Stimulated activated CD8-positive, alpha-beta memory T cell treated with anti-CD3 and anti-CD28 coated beads, Interleukin-12 subunit alpha, Interleukin-12 subunit beta, amount 100 ng/mL, for 24 hours (primary cell): ENCODE results near the gene MLN.

Experiments
- DNase-seq: peaks from one replicate; pipeline ENCODE4 v3.0.0-alpha.2; 2020; ENCODE audit errors: extremely low read depth

Gene MLN

GRCh38 chr6:33752646-33753015 is 51.2 kb downstream of the MLN start:
- DNase-seq: no peak

GRCh38 chr6:33751771-33752645 is 51.8 kb downstream of the MLN start:
- DNase-seq: no peak

- DNase-seq: no peak
These were observed 53.4 kb downstream of the MLN start for GRCh38 chr6:33750244-33750991.

- no peak for DNase-seq
These were observed 54.4 kb downstream of the MLN start for GRCh38 chr6:33749401-33749800.

- no peak for DNase-seq
These were observed 55.0 kb downstream of the MLN start for GRCh38 chr6:33748841-33749240.

- DNase-seq: no peak
These were observed 56.0 kb downstream of the MLN start for GRCh38 chr6:33747823-33748222.

GRCh38 chr6:33746651-33747100 is 57.1 kb downstream of the MLN start, which contains the start of gene IP6K3:
Gene IP6K3, minus strand, starts transcription at chr6:33746905. Its CDS starts 11,429 bp downstream, at chr6:33735476.
- DNase-seq: no peak

- DNase-seq: no peak
These were observed 57.7 kb downstream of the MLN start for GRCh38 chr6:33746036-33746600.

GRCh38 chr6:33745548-33745947 is 58.3 kb downstream of the MLN start:
- no peak for DNase-seq

- DNase-seq: no peak
These were observed 58.8 kb downstream of the MLN start for GRCh38 chr6:33744895-33745546.
